Heart left ventricle (tissue), 13 donors: ENCODE data around the gene FBXW7.

Source experiments
- POLR2A ChIP-seq, 2 donors: fragments of 450-650 bp; IDR thresholded peaks; one replicate each; pipeline ENCODE4 v1.6.1; 2017; ENCODE audit warnings: antibody characterized with exemption in 2 of 2, mild to moderate bottlenecking in 2 of 2, moderate library complexity in 2 of 2
- TF ChIP-seq, protein P1 (sequence below), 12 donors: fragments of 200-600 bp; sonication (generic) in 4 of 12; IDR thresholded peaks; one replicate each; pipeline versions ENCODE4 v1.5.0 to v1.8.0; 2018 to 2022; ENCODE audit warnings: antibody characterized with exemption in 12 of 12, mild to moderate bottlenecking in 5 of 12
- donor health status: ischemic (EF 13 %, LVEDD 7.1; RV severe dilation, severe dysfunction).
- donor health status: DM: no; HTN: yes; CAD: no.
- donor health status: DM: no; HTN: no; CAD: no.
- donor health status: ischemic (EF 25% LVEDD 6.9; RV normal size, moderate dysfunction).
- donor health status: ischemic (EF 25% LVEDD 5.7; RV mildly dilated, moderate dysfunction).
- donor health status: ischemic (EF 35%, LVEDD 5.7; RV mildly dilated, moderate dysfunction).
- donor health status: nonischemic (EF 11% LVEDD 7.7; RV severe dilation, severe dysfunction).
- donor health status: DM: yes; HTN: yes; CAD: no.
- donor health status: PGD.
- donor health status: ischemic (EF 29% LVEDD 5.4; RV normal size, mild dysfunction).
- donor health status: nonischemic (EF 23%, LVEDD 6.1; RV moderate dilation, normal function).

DNA sequence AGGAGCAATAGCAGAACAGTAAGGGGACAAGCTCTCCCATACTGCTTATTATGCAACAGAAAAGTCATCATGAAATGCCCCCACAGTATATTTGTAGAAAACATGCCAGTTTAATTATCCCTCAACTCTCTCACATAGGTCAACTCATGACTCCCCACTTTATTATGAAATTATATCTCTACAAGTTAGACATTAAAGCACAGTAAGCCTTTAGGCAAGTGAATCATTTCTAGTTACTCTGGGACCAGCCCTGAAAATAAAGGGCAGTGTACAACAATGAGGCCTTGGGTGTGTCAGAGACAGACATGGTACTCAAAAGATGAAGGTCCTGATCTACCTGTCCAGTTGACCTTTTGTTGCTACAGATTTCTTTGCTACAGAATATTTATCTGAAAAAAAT is 191.9 kb downstream of the FBXW7 start:
- TF ChIP-seq POLR2A (IDR thresholded peaks at IDR 0.05), result no peak
- TF ChIP-seq, protein P1, sequence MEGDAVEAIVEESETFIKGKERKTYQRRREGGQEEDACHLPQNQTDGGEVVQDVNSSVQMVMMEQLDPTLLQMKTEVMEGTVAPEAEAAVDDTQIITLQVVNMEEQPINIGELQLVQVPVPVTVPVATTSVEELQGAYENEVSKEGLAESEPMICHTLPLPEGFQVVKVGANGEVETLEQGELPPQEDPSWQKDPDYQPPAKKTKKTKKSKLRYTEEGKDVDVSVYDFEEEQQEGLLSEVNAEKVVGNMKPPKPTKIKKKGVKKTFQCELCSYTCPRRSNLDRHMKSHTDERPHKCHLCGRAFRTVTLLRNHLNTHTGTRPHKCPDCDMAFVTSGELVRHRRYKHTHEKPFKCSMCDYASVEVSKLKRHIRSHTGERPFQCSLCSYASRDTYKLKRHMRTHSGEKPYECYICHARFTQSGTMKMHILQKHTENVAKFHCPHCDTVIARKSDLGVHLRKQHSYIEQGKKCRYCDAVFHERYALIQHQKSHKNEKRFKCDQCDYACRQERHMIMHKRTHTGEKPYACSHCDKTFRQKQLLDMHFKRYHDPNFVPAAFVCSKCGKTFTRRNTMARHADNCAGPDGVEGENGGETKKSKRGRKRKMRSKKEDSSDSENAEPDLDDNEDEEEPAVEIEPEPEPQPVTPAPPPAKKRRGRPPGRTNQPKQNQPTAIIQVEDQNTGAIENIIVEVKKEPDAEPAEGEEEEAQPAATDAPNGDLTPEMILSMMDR (IDR thresholded peaks at IDR 0.05), result no peak
